Inflammatory macrophage treated with lipopolysaccharide for 1 hour (primary cell): ENCODE results near the gene EVC.

Experiments
- DNase-seq, 2 donors: peaks; one replicate each; pipeline ENCODE4 v3.0.0-alpha.2; 2020 to 2022

EVC gene

DNA sequence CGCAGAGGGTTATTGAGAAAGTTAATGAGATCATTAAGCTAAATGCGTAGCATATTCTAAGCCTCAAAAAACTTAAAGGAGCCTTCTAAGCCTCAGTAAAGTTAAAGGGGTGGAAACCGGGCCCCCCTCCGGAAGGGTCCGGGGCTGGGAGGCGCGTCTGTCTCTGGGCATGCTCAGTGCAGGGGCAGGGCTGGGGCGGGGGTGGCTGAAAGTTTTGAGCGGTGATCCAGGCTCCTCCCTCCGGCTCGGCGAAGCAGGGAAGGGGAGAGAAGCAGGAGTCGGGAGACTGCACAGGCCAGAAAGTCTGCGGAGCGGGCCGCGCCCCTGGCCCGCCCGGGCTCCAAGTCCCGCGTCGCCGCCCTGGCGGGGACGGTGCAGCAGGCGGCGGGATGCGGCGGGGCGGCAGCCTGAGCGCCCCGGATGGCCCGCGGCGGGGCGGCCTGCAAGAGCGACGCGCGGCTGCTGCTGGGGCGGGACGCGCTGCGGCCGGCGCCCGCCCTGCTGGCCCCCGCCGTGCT lies at the start of gene EVC:
Gene EVC, plus strand, starts transcription at position 241 of the 518 bp plus-strand sequence. Its CDS starts 180 bp downstream, at position 421.
- peak in 1 of 2 donors; percentile 23 for DNase-seq

DNA sequence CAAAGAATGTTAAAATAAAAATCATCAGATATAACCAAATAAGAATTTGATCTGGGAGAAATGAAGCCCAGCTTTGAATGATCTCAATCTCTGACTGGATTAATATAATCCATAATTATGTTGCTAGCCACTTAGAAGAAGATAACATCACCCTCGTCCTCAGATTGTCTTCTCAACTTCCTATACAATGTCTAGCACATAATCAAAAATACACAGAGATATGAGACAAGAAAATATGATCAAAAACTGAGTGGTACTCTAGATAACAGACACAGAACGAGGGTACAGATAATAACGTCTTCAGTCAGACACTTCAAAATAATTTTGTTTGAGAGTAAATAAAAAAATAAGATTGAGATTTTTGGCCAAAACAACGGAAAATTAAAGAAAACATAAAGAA lies 49.8 kb upstream of the EVC start:
- DNase-seq = no peak

DNA sequence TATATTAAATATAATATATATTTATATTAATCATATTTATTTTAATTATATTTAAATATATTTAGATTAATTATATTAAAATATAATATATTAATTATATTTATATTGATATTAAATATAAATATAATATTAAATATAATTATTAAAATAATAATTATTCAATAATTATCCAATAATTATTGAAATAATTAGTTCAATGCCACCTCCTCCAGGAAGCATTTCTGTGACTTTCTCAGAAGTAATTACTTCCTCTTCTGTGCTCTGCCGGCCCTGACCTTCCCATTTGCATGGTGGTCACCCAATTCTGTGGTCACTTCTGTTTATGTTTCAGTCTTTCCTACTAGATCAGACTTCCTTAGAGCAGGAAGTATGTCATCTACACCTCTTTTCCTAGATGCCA lies 48.4 kb upstream of the EVC start:
- DNase-seq = peak in 1 of 2 donors; percentile 4

DNA sequence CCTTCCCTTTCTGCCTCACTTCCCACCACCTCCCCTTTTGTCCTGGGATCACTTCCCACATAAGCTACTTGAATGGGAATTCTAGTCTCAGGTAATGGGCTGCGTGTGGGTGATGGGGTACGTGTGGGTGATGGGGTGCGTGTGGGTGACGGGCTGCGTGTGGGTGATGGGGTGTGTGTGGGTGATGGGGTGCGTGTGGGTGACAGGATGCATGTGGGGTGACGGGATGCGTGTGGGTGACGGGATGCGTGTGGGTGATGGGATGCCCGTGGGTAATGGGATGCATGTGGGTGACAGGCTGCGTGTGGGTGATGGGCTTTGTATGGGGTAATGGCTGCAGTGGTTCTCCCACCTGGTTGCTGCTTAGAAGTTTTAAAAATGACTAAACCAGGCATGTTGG lies 46.2 kb upstream of the EVC start:
- no peak for DNase-seq

DNA sequence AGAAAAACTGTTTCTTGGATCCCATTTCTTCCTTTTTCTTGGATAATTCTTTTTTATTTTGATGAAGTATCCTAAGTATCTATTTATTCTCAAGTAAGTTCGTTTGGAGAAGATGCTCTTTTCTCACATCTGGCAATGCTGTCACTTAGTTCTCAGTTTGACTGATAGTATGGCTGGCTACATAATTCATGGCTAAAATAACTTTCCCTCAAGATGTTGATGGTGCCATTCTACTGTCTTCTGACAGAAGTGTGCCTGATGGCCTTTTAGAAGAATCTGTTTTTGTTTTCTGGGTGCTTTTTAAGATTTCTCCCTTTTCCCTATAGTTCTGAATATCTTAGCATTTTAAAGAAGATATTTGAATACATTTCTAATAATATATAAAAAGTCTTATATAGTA lies 44.3 kb upstream of the EVC start:
- DNase-seq = no peak

DNA sequence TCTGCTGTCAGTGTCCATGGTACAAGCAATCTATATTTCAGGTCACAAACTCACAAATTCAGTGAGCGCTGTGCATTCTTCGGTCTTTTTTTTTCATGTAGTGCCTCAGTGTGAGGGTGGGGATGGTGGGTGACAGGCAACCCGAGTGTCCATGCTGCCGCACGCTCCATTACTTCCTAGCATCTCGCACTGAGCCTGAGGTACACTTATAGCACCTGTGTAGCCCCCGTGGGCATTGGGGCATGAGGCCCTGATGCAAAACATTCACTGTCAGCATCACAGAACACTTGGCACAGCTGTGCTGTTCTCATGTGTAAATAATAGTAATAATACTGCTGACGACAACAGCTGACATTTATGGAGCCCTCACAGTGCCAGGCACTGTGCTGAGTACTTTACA lies 34.2 kb upstream of the EVC start:
- DNase-seq = no peak

DNA sequence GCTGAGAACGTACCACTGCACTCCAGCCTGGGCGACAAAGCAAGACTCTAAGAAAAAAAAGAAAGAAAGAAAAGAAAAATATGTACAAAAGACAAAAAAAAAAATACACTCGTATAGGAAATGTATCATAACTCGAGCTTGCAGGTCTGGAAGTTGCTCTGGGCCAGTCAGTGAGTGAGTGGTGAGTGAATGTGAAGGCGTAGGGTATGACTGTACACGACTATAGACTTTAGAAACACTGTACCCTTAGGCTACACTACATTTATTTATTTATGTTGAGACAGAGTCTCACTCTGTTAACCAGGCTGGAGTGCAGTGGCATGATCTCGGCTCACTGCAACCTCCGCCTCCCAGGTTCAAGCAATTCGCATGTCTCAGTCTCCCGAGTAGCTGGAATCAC lies 32.0 kb upstream of the EVC start:
- DNase-seq = no peak

DNA sequence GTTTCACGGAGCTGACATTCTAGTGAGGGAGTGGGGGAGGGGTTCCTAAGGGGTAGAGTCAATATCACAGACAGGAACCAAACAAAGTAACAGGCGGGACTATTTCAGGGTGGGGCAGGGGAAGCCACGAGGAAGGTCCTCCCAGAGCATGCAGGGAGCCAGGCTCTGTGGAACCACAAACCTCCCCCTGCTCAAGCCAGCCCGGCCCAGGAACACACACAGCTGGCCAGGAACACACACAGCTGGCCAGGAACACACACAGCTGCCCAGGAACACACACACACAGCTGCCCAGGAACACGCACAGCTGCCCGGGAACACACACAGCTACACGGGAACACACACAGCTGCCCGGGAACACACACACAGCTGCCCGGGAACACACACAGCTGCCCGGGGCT lies 27.4 kb upstream of the EVC start:
- no peak for DNase-seq

DNA sequence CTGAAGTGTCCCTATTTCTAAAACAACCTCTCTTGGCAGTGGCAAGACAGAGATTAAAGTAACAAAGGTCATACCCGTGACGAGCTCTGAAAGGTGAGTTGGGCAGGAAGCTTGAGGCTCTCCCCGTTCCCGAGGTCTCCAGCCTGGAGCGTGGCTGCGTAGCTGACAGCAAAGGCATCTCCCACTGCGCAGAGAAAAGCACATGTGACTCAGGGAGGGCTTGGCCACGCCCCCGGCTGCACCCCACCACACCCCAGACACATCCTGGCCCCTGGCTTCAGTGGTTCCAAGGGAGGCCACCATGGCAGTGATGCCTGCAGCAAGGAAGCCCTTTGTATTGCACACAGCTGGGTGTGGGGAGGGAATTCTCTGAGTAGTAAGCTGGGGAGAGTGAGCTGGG lies 25.7 kb upstream of the EVC start:
- DNase-seq = no peak

DNA sequence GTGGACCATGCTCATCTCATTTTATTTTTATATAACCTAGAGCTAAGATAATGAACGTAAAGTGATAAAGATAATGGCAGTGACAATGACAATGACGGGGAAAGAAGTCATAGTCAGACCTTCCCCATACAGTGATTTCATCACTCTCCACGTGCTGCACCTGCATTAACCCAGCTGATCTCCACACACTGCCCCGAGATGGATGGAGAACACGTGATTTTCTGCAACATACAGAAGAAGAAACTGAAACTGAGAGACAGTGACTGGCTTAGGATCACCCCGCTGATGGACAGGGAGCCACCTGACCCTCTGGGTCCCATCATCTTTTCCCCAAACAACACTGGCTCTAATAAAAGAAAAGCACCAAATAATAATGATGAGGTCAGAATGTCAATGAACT lies 24.7 kb upstream of the EVC start:
- DNase-seq = no peak

DNA sequence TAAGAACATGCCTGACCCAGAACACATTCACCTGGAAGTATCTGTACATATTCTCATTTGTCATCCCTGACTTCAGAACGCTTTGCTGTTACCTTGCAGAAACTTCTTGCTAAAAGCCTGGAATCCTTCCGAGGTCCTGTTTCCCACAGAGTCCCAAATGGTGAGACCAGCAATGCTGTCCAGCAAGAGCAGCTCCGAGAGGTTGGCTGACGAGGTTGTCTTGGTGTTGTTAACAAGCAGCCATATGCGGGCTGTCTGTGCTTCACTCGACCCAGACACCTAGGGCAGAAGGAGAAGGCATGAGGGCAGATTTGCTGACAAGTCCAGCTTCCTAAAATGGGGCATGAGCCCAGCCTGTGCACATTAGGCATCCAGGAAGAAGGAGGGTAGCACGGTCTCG lies 21.9 kb upstream of the EVC start:
- no peak for DNase-seq

DNA sequence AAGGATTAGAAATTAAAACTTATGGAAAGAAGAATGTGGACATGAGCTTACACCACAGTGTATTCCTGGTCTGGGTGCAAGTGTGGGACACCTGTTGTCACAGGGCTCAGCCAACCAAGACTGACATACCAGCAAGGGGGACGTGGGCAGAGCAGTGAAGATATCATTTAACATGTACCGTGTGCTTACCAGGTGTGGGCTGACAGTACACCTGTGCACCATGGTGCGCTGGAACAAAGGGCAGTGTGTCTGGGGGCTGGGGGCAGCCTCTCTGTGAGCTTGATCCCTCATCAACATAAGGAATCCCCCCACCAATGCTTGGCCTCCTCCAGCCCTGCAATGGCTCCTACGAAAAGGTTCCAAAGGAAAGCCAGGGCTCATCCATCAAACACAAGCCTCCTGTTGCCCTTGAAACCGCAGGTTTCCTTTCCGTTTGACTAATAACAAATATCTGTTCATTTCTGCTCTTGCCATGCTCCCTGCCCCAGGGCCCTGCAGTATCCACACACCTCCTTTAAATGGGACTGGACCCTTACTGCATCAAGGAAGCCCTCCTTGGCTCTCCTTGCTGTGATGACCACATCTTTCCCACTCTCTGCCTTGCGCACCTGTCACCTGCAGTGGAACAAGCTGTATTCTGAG lies 19.4 kb upstream of the EVC start:
- DNase-seq = no peak

DNA sequence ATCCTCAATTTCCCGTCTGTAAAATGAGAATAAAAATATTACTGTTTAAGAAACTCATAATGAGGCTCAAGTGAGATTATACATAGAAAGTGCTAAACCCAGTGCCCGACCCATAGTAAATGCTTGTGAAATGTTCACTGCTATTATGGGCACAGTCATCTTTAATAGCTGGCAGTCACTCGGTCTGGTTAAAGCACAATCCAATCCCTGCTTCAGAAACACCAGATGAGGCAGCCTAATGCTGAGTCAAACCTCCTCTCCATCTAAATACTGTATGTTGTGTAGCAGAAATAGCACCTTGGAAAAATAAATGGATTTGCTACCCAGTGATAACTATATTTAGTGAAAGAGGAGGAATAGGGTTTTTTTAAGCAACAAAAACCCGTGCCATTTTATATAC lies 17.1 kb upstream of the EVC start:
- no peak for DNase-seq

DNA sequence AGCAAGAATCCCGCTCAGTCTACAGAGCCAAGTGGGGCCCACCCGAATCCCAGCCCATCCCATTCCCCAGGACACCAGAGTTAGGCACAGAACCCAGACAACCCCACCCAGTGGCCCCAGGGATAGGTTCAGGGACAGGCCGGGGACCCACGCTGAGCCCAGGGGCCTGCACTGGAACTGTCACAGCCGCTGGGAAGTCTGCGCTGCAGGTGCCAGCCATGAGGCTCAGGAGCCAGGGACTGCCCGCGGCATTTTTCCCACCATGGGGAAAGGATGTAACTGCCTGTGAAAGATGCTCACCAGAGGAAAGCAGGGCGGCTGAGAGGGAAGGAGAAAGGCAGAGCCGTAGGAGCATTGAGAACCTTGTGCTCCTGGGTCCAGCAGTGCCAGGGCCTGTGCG lies 14.7 kb upstream of the EVC start:
- DNase-seq = no peak

DNA sequence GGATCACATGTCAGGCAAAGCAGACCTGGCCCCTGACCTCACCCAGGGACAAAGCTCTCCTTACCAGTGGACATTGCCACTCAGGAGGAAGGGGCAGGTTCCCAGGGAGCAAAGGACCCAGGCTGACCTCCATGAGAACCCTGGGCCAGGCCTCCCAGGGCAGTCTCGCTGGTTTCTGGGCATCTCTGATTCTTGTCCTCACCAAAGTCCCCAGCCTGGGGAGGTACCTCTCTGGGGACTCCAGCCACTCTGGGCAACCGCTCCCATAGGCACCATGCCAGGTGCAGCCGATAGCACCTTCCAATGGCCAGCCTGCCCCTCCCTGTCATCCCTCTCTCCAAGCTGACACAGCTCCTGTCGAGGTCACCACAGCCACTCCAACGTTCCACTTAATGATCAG lies 10.5 kb upstream of the EVC start:
- no peak for DNase-seq

DNA sequence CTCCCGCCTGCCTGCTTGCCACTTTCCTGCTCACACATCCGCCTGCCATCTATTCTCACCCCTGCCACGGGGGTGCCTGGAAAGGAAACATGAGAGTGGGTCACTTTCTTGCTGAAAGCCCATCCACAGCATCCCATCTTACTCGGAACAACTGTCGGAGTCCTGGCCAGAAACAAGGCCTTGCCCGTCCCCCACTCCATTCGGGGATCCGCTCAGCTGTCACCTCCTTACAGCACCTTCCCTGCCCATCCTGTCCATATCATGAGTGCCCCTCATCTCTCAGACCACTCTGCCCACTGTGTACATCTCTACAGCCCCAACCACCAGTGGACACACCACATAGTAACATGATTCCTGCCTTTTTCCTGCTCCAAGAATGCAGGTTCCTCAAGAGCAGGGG lies 9.0 kb upstream of the EVC start:
- no peak for DNase-seq

DNA sequence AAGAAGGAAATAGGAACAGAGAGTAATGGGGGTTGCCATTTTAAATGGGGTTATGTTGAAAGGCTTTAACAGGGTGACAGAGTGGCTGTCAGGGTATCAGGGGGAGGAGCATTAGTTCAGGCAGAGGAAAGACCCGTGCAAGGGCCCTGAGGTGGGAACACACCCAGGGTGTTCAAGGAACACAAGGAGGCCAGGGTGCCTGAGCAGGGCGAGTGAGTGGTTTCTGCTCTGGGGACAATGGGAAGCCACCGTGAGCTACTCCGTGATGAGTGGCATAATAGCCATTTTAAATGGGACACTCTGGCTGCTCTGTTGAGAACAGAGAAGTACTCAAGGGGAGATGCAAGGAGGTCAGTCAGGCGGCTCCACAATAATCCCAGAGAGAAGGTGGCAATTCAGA lies 7.2 kb upstream of the EVC start:
- no peak for DNase-seq

DNA sequence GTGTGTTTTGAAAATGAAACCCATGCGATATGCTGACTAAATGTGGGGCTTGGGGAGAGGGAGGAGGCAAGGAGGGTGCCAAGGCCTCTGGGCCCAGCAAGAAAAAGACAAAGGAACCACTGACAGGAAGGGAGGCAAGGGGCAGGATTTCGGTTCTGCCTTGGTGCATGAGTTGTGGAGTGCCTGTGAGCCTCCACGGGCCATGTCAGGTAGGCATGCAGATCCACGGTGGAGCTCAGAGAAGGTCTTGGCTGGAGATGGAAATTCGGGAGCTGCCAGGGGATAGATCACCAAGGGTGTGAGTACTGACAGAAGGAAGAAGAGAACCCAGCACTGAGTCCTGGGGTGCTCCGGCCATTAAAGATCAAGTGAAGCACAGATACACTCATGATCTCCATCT lies 6.7 kb upstream of the EVC start:
- no peak for DNase-seq

DNA sequence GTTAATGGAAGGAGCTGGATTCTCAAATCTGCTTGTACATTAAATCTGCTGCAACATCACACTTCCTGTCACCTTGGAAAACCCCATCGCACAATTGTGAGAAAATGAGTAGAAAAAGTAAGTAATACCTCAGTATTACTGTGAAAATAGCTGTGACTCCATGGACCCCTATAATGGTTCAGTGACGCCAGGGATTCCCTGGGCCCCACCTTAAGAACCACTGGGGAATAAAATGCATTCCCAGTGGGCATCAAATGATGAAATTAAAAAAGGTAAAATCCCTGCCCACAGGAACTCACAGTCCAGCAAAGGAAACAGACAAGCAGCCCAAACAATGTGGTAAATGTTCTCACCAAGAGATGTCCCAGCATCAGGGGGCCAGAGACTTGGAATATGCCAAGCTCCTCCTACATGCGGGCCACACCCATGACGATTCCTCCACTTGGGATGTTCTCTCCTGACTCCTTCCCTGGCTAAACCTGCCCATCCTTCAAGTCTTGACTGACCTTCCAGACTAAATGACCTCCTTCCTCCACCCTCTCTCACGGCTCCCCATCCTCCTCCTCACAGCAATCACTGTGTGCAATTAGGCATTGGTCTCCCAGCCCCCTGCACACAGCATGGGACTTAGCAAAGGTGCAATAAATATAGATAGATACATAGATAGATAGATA lies 5.2 kb upstream of the EVC start:
- DNase-seq = no peak

DNA sequence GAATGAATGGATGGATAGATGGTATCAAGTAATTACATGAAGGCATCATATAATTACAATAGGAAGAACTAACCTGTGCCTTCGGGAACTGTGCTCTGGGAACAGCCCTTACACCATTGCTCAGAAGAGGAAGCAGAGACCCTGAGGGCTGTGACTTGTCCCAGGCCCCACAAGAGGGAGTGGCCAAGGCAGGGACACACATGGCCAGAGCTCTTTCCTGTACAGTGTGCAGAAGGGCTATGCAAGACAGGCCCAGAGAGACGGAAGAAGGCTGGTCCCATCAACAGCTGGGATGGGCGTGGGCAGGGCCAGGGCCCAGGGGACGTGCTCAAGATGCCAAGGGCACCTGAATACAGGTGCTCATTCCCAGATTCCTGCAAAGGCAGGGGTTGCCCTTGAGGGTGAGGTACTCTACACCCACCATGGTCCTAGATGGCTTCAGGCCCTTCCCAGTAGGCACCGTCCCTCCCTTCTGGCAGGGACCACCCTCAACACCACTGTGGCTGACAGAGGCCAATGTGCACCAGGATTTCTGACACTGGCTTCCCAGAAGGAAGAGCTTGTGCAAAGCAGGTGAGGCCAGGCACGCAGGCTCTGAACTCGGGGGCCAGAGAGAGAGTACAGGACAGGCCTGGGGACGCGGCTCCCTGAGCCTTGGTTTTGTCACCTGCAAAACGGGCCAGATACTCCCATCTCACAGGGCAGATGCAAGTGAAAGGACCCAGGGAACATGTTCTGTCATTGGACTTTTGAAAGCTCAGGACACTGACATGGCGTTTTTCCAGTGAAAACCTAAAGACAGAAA lies 4.3 kb upstream of the EVC start:
- DNase-seq = no peak

DNA sequence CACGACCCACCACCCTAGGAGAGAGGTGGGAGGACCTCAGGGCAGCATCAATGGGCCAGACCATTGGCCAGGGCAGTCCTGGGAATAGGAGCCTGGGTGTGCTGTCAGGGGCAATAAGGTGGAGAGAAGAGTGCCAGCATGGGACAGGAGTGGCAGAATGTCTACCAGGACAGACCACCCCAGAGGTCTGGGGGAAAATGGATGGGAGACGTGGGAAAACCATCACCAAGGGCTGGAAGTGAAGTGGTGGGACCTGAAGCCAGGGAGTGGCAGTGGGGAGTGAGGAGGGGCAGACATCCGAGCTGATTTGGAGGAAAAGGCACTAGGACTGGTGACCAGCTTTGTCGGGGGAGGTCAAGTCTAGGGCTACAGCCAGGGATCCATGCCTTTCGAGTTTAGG lies 3.6 kb upstream of the EVC start:
- DNase-seq = no peak

DNA sequence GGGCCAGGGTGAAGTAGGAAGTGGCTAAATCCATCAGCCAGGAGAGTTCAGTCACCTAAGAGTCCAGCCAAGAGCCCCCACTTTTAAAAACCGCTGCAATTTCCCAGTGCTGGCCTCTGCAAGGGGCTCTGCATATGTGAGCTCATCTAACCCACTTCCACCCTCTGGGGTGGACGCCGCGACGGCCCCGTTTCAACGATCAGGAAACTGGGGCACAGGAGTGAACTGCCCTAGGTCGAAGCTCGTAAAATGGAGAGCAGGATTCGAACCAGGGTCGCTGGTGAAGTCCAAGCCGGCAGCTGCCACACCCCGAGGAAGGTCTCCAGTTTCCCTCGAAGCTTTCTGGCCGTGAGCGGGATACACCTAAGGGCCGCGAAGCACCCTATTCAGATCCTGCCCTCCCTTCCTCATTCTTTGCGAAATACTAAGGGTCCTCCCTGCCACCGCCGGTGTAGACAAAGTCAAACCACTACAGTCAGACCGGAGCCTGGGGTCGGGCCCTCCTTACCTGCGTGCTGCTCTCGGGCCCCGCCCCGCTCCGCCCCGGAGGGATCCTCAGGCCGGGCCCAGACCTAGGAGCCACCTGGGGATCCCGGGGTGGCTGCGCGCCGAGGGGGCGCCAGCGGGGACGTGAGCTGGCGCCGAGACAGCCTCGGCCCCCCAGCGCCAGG lies 3.1 kb upstream of the EVC start:
- no peak for DNase-seq

DNA sequence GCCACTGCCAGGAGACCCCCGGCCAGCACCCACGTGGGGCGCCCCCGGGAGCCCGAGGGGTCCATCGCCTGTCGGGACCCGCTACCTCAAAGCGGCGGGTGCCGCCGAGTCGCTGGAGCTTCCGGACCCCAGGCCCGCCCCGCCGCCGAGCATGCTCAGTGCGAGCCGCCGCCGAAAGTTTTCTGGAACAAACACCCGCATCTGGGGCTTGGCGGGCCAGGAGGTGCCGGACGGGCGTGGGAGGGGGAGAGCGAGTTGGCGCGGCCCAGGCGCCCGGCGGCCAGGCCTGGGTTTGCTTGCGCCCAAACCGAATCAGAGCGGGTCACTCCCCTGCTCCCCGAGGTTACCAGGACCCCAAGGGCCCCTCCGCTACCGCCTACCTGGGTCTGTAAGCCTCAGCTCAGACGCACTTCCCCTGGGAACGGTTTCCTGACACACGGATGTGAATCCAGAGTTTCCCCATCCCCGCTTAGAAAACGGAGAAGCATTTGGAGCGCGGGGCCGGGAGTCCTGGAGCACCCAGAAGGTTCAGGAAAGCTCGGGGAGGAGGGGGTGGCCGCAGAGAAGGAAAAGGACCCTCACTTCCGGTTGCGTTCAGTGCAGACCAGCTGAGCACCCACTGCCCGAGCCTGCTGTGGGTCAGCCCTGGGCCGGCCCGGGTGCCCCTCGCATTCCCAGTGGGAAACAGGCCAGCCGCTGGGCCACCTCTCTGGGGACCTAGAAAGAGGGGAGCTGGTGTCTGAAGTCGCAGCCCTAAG lies 2.4 kb upstream of the EVC start, which contains the start of gene EVC2:
Gene EVC2, minus strand, starts transcription at position 111 of the 758 bp plus-strand sequence. Its CDS starts 46 bp downstream, at position 65.
- no peak for DNase-seq
